H1 (cell line): ENCODE data around the gene OGFR. TPM values are rescaled to one million over a fixed set of nuclear protein-coding genes. Genes with fewer than 3 reads are reported as not detected.

Source experiments
- CREB1 ChIP-seq: IDR thresholded peaks from 2 replicates; pipeline ENCODE4 v1.6.1; 2012; ENCODE audit warnings: inconsistent platforms
- CTCF ChIP-seq, 3 experiments: IDR thresholded peaks; 1 replicate in 2 of 3; 2 replicates in 1 of 3; pipeline versions ENCODE4 v1.5.1 to v1.6.1; 2011; ENCODE audit warnings: low read length in 3 of 3, mild to moderate bottlenecking in 3 of 3, inconsistent platforms in 2 of 3, low read depth in 1 of 3, moderate library complexity in 1 of 3; ENCODE audit not compliant: insufficient read depth in 1 of 3; ENCODE audit errors: control extremely low read depth in 1 of 3
- E2F6 ChIP-seq: IDR thresholded peaks from 2 replicates; pipeline ENCODE4 v1.6.1; 2012; ENCODE audit warnings: inconsistent platforms
- KDM5A ChIP-seq: fragments of 200-600 bp; IDR thresholded peaks from 2 replicates; pipeline ENCODE4 v1.7.1; 2012; ENCODE audit warnings: mild to moderate bottlenecking, low read length, inconsistent platforms, mixed read lengths
- PHF8 ChIP-seq: fragments of 200-600 bp; sonication (generic); conservative IDR thresholded peaks from 2 replicates; pipeline ENCODE4 v1.7.1; 2012; ENCODE audit warnings: low read depth, mild to moderate bottlenecking, inconsistent platforms, low read length, moderate library complexity
- RNF2 ChIP-seq: fragments of 200-900, 300-1000 bp; sonication (generic); IDR thresholded peaks from 2 replicates; pipeline ENCODE4 v1.7.1; 2016; ENCODE audit warnings: borderline replicate concordance, low read depth, mild to moderate bottlenecking, antibody characterized with exemption, low read length; ENCODE audit not compliant: poor library complexity, severe bottlenecking; ENCODE audit errors: missing control alignments
- polyA plus RNA-seq, 7 experiments: library from polyadenylated mRNA; depleted of rRNA in 3 of 7; stranded (reverse) in 5 of 7; unstranded in 2 of 7; fragments of >200 nt in 5 of 7; fragments of 200-250 nt in 2 of 7; gene quantifications; 1 replicate in 5 of 7; 2 replicates in 1 of 7; 4 replicates in 1 of 7; pipeline versions ENCODE4 v1.2.1 to v1.2.3, GENCODE V29; 2011 to 2013; ENCODE audit warnings: missing spikeins in 2 of 7, mixed read lengths in 2 of 7
- total RNA-seq: library from RNA; stranded (reverse); fragmentation: NEBNext Ultra II Directional; extraction: Animal tissue kit (Norgen Biotek cat#: 25700); gene quantifications from 2 replicates; pipeline ENCODE4 v1.2.1, GENCODE V29; 2021
- TF ChIP-seq, protein P1 (sequence below): IDR thresholded peaks from 2 replicates; pipeline ENCODE4 v1.6.1; 2011; ENCODE audit warnings: low read length, improper control_type of control experiment
- TF ChIP-seq, protein P2 (sequence below): IDR thresholded peaks from 2 replicates; pipeline ENCODE4 v1.6.1; 2011; ENCODE audit warnings: low read depth, mild to moderate bottlenecking, low read length; ENCODE audit not compliant: insufficient read depth

Gene OGFR
- total and polyA plus RNA-seq, 2 of the 8 experiments (the other 6 are each of a cell fraction or from before 2014, with no cell fraction given) = 13.9 to 25.1 TPM

DNA sequence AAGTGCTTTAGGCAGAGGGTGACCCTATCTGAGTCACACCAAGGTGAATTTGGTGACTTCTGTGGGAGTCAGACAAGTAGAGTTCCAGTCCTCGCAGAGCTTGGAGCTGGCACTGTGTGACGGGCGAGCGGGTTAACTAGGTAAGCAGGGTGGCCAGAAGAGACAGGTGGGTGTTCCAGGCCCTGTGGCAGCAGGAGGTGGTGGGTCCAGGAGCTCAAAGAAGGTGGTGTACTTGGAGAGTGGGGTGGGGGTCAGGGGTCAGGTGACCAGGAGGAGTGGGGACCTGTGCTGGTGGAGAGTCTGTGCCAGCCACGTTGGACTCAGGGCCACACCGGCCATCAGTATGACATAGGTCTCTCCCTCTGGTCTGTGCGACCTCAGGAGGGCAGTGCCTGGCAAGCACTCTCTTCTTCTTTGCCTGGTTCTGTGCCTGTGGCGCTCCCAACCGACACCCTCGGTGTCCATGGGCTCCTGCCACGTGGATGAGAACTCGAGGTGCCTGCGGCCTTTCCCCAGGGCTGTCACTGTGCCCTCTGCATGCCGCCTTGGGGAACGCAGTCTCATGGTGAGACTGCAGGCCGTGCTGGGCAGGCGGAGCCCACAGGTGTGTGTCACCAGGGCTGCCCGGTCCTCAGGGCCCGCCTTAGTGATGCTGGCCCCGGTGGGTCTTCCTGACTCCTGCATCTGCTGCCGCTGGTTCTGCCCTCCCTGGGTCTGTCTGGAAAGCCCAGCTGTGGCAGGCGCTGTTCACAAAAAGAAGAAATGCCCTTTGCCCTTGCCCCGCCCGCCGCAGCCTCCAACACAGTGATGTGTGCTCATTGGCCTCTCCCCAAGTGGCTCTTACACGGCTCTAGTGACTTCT is 6.7 kb upstream of the OGFR start (continued):
- TF ChIP-seq PHF8 (no peak), KDM5A (no peak), RNF2 (no peak), E2F6 (no peak), CTCF (IDR thresholded peaks at IDR 0.05; ENCODE audit: control extremely low read depth in 1 of 3, insufficient read depth in 1 of 3, low read depth in 1 of 3, low read length in 3 of 3) (no peak), CREB1 (no peak)
- TF ChIP-seq, protein P1, sequence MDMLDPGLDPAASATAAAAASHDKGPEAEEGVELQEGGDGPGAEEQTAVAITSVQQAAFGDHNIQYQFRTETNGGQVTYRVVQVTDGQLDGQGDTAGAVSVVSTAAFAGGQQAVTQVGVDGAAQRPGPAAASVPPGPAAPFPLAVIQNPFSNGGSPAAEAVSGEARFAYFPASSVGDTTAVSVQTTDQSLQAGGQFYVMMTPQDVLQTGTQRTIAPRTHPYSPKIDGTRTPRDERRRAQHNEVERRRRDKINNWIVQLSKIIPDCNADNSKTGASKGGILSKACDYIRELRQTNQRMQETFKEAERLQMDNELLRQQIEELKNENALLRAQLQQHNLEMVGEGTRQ = no peak
- TF ChIP-seq, protein P2, sequence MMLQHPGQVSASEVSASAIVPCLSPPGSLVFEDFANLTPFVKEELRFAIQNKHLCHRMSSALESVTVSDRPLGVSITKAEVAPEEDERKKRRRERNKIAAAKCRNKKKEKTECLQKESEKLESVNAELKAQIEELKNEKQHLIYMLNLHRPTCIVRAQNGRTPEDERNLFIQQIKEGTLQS = no peak
